SK-N-MC (cell line): ENCODE data around the gene KLK1.

ENCODE experiments used
- EZH2 ChIP-seq: fragments of 200-600 bp; sonication (generic); IDR thresholded peaks from one replicate; pipeline ENCODE4 v1.6.1; 2017; ENCODE audit warnings: antibody characterized with exemption
- FOXP2 ChIP-seq: optimal IDR thresholded peaks from 2 replicates; pipeline ENCODE3; 2011; ENCODE audit warnings: mild to moderate bottlenecking, moderate library complexity; ENCODE audit not compliant: insufficient read depth; ENCODE audit errors: extremely low read length, control extremely low read depth
- POLR2AphosphoS5 ChIP-seq: IDR thresholded peaks from 2 replicates; pipeline ENCODE4 v1.6.1; 2012; ENCODE audit warnings: mild to moderate bottlenecking, low read depth, low read length, borderline replicate concordance

DNA sequence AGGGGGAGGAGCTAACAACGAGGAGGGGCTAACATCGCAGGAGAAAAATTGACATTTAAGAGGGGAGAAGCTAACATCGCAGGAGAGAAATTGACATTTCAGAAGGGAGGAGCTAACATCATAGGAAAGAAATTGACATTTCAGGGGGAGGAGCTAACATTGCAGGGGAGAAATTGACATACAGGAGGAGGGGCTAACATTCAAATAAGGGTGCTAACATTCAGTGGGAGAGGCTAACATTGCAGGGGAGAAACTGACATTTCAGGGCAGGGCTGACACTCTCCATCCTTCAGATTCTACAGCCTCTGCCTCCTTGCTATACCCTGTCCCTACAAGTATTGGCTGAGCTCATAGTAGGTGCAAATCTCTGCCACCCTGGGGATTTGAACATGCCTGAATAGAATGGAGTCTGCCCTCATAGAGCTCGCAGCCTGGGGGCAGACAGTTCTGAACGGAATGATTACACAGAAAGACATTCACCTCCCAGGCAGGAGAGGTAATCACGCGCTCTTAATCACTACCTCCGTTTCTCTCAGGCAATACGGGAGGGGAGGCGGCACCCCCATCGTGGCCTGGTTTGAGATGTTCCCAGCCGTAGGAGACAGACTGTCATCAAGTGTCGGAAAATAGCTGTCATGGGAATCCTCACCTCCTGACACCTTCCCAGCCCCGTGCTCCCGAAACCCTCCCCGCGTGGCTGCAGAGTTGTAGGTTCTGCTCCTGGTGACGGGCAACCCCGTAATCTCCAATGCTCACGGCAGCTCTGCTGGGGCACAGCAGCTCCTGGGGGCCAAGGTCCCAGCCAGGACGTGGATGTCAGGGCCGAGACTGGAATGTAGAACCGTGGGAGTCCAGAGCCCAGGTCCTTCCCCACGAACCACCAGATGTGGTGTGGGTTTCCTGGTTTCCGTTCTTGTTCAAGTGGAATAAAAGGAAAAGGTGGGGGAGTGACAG, 43.8 kb downstream of the KLK1 start:
- TF ChIP-seq POLR2AphosphoS5: no peak
- no peak for TF ChIP-seq EZH2
- no peak for TF ChIP-seq FOXP2
